Hair follicle dermal papilla cell (primary cell): ENCODE results near the gene RHOXF2. TPM values are rescaled to one million over a fixed set of nuclear protein-coding genes. Genes with fewer than 3 reads are reported as not detected.

Experiments used
- total RNA-seq: library from RNA; depleted of rRNA; stranded (reverse); fragments of >200 nt; gene quantifications from 2 replicates; pipeline ENCODE4 v1.2.3, GENCODE V29; 2012

Gene RHOXF2
- total RNA-seq = not detected in 2 replicates

DNA sequence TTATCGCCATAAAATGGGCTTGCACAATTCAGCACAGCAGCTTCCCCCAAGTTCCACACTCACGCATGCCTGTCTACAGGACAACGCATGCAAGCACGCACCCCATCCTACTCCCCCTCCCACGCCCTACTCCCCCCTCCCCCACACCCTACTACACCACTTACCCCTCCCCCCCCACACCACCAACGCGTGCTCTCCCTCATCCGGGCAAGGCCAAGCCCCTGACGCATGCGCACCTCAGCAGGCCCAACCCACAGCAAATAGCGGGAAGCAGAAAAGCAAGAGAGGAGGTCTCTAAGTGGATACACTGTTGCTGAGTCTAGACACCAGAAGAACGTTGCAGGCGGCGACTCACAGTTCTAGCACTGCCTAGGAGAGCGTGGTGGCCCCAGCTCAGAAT lies at the start of gene RHOXF2:
Gene RHOXF2 (plus strand): TSS at position 301 of the 400 bp plus-strand sequence. CDS start 138 bp downstream, outside the sequence.

GRCh38 chrX:120115438-120115963 lies 42.9 kb upstream of the RHOXF2 start, which contains the start of gene RHOXF1:
Gene RHOXF1, minus strand, starts transcription at chrX:120115913. Its CDS starts 51 bp downstream, at chrX:120115862.

Other genes starting within 250 kb of the RHOXF2 start
- 2.8 and 3.6 TPM in 2 replicates for gene NKAP, start 214.9 kb upstream of the RHOXF2 start, total RNA-seq
- gene RHOXF2B, start 80.9 kb upstream of the RHOXF2 start, total RNA-seq = not detected in 2 replicates
- gene RHOXF1, start 42.7 kb upstream of the RHOXF2 start, total RNA-seq = not detected in 2 replicates
- gene ZBTB33, start 92.2 kb downstream of the RHOXF2 start, total RNA-seq = 14.0 and 17.0 TPM in 2 replicates
- 0.12 and 0.16 TPM in 2 replicates for gene TMEM255A, start 152.8 kb downstream of the RHOXF2 start, total RNA-seq
- not detected in 2 replicates for gene ATP1B4, start 203.5 kb downstream of the RHOXF2 start, total RNA-seq